Adrenal gland (tissue), 12 donors: ENCODE results near the gene DNAH8. TPM values are rescaled to one million over a fixed set of nuclear protein-coding genes. Genes with fewer than 3 reads are reported as not detected.

Experiments
- DNase-seq, 7 donors: peaks; one replicate each; pipeline ENCODE4 v3.0.0-alpha.2; 2019 to 2020
- H3K27ac ChIP-seq, 5 donors: fragments of 200-600 bp; sonication (generic) in 4 of 5; 1 replicate in 3 of 5; 2 replicates in 2 of 5; pipeline versions ENCODE4 v1.5.1 to v1.8.0; 2016 to 2020; ENCODE audit warnings: mild to moderate bottlenecking in 1 of 5
- H3K27me3 ChIP-seq: fragments of 200-600 bp; 2 replicates; pipeline ENCODE4 v1.8.0; 2021
- H3K36me3 ChIP-seq, 2 donors: fragments of 200-600 bp; replicated peaks in 1 of 2; 1 replicate in 1 of 2; 2 replicates in 1 of 2; pipeline versions ENCODE4 v1.5.1 to v1.8.0; 2018 to 2022
- H3K4me1 ChIP-seq, 2 donors: fragments of 200-600 bp; replicated peaks in 1 of 2; 1 replicate in 1 of 2; 2 replicates in 1 of 2; pipeline versions ENCODE4 v1.5.1 to v1.8.0; 2018 to 2021
- H3K4me3 ChIP-seq, 4 donors: fragments of 200-600 bp; sonication (generic) in 3 of 4; one replicate each; pipeline ENCODE4 v1.5.1; 2016 to 2018
- H3K9me3 ChIP-seq, 3 donors: fragments of 200-600 bp; sonication (generic) in 1 of 3; replicated peaks in 1 of 3; 1 replicate in 2 of 3; 2 replicates in 1 of 3; pipeline versions ENCODE4 v1.5.1 to v1.8.0; 2016 to 2021
- POLR2A ChIP-seq, 2 donors: fragments of 450-650 bp; IDR thresholded peaks; one replicate each; pipeline ENCODE4 v1.6.1; 2017; ENCODE audit warnings: antibody characterized with exemption in 2 of 2, mild to moderate bottlenecking in 2 of 2, moderate library complexity in 1 of 2
- WGBS, 4 donors: extraction: QIAGEN DNeasy Blood & Tissue Kit in 2 of 4; methylation state at CpG; one replicate each; pipeline versions ENCODE4 v1.1.5 to v1.1.7; 2013 to 2017; 5-methylcytosine and 5-hydroxymethylcytosine counted together
- intact Hi-C, 2 donors: fragments of 100-400 bp; cut with DNase I; formaldehyde crosslinking; loops; one replicate each; pipeline versions ENCODE4 v1.14.1 to v1.15.0; 2022 to 2023
- polyA plus RNA-seq, 3 donors: library from polyadenylated mRNA; stranded (reverse); fragments of 200-250 nt in 2 of 3; fragments of 350-450 nt in 1 of 3; fragmentation: Illumina TruSeq in 1 of 3; extraction: RNeasy Lipid Tissue Mini Kit (QIAGEN cat#74804) in 1 of 3; gene quantifications; one replicate each; pipeline ENCODE4 v1.2.3, GENCODE V29; 2013 to 2014
- total RNA-seq, 9 donors: library from RNA; depleted of rRNA in 4 of 9; stranded (reverse); fragments of >200 nt in 4 of 9; fragments of 120-200 nt in 1 of 9; fragmentation: NEBNext Ultra II Directional in 1 of 9; extraction: Animal tissue kit (Norgen Biotek cat#: 25700) in 1 of 9; gene quantifications; one replicate each; pipeline versions ENCODE4 v1.1.0 to v1.2.4, GENCODE V29; 2013 to 2023
- TF ChIP-seq, protein P1 (sequence below), 6 experiments: fragments of 450-650 bp in 4 of 6; fragments of 200-600 bp in 2 of 6; sonication (generic) in 1 of 6; IDR thresholded peaks; 1 replicate in 5 of 6; 2 replicates in 1 of 6; pipeline versions ENCODE4 v1.5.1 to v1.8.0; 2016 to 2021; ENCODE audit warnings: antibody characterized with exemption in 6 of 6, mild to moderate bottlenecking in 2 of 6, moderate library complexity in 1 of 6
- donor health status: healthy with polysubstance abuse.
- donor health status: Bipolar disorder and iron deficiency.
- donor health status: DM: yes; HTN: yes; CAD: no.
- donor health status: DM: no; HTN: no; CAD: no.
- donor health status: DM: no; HTN: no; CAD: no.
- donor health status: DM: yes; HTN: yes; CAD: no.

DNAH8 gene
- total and polyA plus RNA-seq, 12 donors = under 0.01 to 0.02 TPM; not detected in 10

DNA sequence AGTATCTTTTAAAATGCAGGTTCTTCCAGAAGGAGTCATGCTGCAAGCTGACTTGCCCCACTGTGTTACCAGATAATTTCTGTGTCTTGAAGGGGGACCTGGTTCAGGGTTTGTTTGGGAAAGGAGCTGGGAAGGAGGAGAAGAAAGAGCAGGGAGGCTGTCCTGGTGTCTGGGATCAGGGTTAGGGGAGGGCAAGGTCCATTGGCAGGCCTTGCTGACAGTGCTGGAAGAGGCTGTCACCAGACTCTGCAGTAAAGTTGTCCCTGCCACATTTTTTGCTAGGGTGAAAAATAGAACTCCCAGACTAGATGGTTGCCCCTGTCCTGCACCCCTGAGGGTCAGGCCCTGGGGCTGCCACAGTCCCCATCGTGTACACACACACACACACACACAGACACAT lies 348.4 kb downstream of the DNAH8 start:
- H3K36me3 ChIP-seq = no peaks in the 10 kb centered on the region
- TF ChIP-seq, protein P1, sequence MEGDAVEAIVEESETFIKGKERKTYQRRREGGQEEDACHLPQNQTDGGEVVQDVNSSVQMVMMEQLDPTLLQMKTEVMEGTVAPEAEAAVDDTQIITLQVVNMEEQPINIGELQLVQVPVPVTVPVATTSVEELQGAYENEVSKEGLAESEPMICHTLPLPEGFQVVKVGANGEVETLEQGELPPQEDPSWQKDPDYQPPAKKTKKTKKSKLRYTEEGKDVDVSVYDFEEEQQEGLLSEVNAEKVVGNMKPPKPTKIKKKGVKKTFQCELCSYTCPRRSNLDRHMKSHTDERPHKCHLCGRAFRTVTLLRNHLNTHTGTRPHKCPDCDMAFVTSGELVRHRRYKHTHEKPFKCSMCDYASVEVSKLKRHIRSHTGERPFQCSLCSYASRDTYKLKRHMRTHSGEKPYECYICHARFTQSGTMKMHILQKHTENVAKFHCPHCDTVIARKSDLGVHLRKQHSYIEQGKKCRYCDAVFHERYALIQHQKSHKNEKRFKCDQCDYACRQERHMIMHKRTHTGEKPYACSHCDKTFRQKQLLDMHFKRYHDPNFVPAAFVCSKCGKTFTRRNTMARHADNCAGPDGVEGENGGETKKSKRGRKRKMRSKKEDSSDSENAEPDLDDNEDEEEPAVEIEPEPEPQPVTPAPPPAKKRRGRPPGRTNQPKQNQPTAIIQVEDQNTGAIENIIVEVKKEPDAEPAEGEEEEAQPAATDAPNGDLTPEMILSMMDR (IDR thresholded peaks at IDR 0.05) = no peak
- H3K4me1 ChIP-seq = no peaks in the 10 kb centered on the region
- 30 to 58% (median 37%) methylated on average over 1 of the region's 1 CpG for WGBS, 4 donors
- no peak overlapping the region for H3K4me3 ChIP-seq
- no peak for DNase-seq
- H3K27me3 ChIP-seq = no peaks in the 10 kb centered on the region
- no peaks in the 10 kb centered on the region for H3K9me3 ChIP-seq
- no peak overlapping the region for H3K27ac ChIP-seq
- intact Hi-C loops = no loop called here

GRCh38 chr6:39065561-39065960 lies 350.4 kb downstream of the DNAH8 start:
- H3K36me3 ChIP-seq = no peaks in the 10 kb centered on the region
- no peak for DNase-seq
- 81 to 92% (median 82%) methylated on average over 8 of the region's 8 CpGs for WGBS, 4 donors
- H3K27ac ChIP-seq = no peak overlapping the region
- TF ChIP-seq POLR2A (IDR thresholded peaks at IDR 0.05) = no peak
- TF ChIP-seq, protein P1 (IDR thresholded peaks at IDR 0.05) = no peak
- no peak overlapping the region for H3K4me3 ChIP-seq
- intact Hi-C loops = no loop called here
- H3K4me1 ChIP-seq = no peaks in the 10 kb centered on the region
- H3K9me3 ChIP-seq = no peaks in the 10 kb centered on the region
- H3K27me3 ChIP-seq = no peaks in the 10 kb centered on the region

GRCh38 chr6:39068391-39068790 lies 353.3 kb downstream of the DNAH8 start:
- WGBS, 4 donors = 65 to 76% (median 70%) methylated on average over 7 of the region's 7 CpGs
- Histone ChIP-seq H3K27me3 (no peaks in the 10 kb centered on the region), H3K4me1 (no peaks in the 10 kb centered on the region), H3K36me3 (no peaks in the 10 kb centered on the region), H3K4me3 (no peak overlapping the region), H3K27ac (no peak overlapping the region), H3K9me3 (no peaks in the 10 kb centered on the region)
- intact Hi-C loops = no loop called here
- TF ChIP-seq, protein P1 (IDR thresholded peaks at IDR 0.05) = no peak
- no peak for TF ChIP-seq POLR2A (IDR thresholded peaks at IDR 0.05)
- no peak for DNase-seq

- TF ChIP-seq POLR2A (IDR thresholded peaks at IDR 0.05) = no peak
- TF ChIP-seq, protein P1 (IDR thresholded peaks at IDR 0.05) = no peak
- Histone ChIP-seq H3K9me3 (no peaks in the 10 kb centered on the region), H3K4me1 (no peaks in the 10 kb centered on the region), H3K27ac (no peak overlapping the region), H3K36me3 (no peaks in the 10 kb centered on the region), H3K4me3 (no peak overlapping the region), H3K27me3 (no peaks in the 10 kb centered on the region)
- DNase-seq = peak in 1 of 7 donors; percentile 5
- intact Hi-C loops = no loop called here
- 79 to 91% (median 88%) methylated on average over 9 of the region's 9 CpGs for WGBS, 4 donors
These were observed 357.7 kb downstream of the DNAH8 start for GRCh38 chr6:39072830-39073229.
